ENCODE results near the gene PRKCB.

GRCh38 chr16:23796941-23797340 lies 38.8 kb upstream of the PRKCB start:
- TF ChIP-seq CTCF (IDR thresholded peaks at IDR 0.05; ENCODE audit: low read depth, low read length, poor library complexity, severe bottlenecking) = no peak
- TF ChIP-seq EZH2phosphoT487 (IDR thresholded peaks at IDR 0.05; ENCODE audit: borderline replicate concordance, low read length) = no peak
